HepG2 (cell line): ENCODE data around the gene IQCN. TPM values are rescaled to one million over a fixed set of nuclear protein-coding genes. Genes with fewer than 3 reads are reported as not detected.

ENCODE experiments used
- CC2D1A ChIP-seq: sonication (generic); formaldehyde crosslinking; IDR thresholded peaks from 2 replicates; pipeline ENCODE4 v1.8.1; 2023; ENCODE audit warnings: mild to moderate bottlenecking, missing genetic modification reagents
- CREB1 ChIP-seq, 2 experiments: fragments of 450-650 bp in 1 of 2; IDR thresholded peaks; 2 replicates each; pipeline ENCODE4 v1.6.1; 2016 to 2017; ENCODE audit warnings: control low read depth in 1 of 2, mild to moderate bottlenecking in 1 of 2, missing compliant biosample characterization in 1 of 2, missing genetic modification characterization in 1 of 2
- FOXK2 ChIP-seq: fragments of 450-650 bp; IDR thresholded peaks from 2 replicates; pipeline ENCODE4 v1.6.1; 2016
- NCOA2 ChIP-seq: sonication (generic); formaldehyde crosslinking; IDR thresholded peaks from 2 replicates; pipeline ENCODE4 v1.8.0; 2022; ENCODE audit warnings: inconsistent platforms
- NFRKB ChIP-seq: fragments of 450-650 bp; IDR thresholded peaks from 2 replicates; pipeline ENCODE4 v1.6.1; 2017
- NR1H2 ChIP-seq: sonication (generic); formaldehyde crosslinking; IDR thresholded peaks from 2 replicates; pipeline ENCODE4 v1.8.1; 2022; ENCODE audit warnings: low read depth, missing genetic modification reagents, borderline replicate concordance
- POLR2AphosphoS2 ChIP-seq: IDR thresholded peaks from 2 replicates; pipeline ENCODE4 v1.6.1; 2011; ENCODE audit warnings: low read depth, low read length, improper control_type of control experiment
- REL ChIP-seq: sonication (generic); formaldehyde crosslinking; conservative IDR thresholded peaks from 2 replicates; pipeline ENCODE4 v1.8.0; 2022; ENCODE audit warnings: mild to moderate bottlenecking, missing genetic modification reagents, moderate library complexity
- STAG1 ChIP-seq: sonication (generic); formaldehyde crosslinking; IDR thresholded peaks from 2 replicates; pipeline ENCODE4 v1.4.0; 2020; ENCODE audit warnings: missing genetic modification reagents
- TBX2 ChIP-seq: sonication (generic); formaldehyde crosslinking; IDR thresholded peaks from 2 replicates; pipeline ENCODE4 v1.5.0; 2020; ENCODE audit warnings: missing genetic modification reagents, mild to moderate bottlenecking, borderline replicate concordance
- TCF12 ChIP-seq, 2 experiments: fragments of 450-650 bp in 1 of 2; sonication (generic) in 1 of 2; formaldehyde crosslinking in 1 of 2; IDR thresholded peaks; 2 replicates each; pipeline versions ENCODE4 v1.6.1 to v1.8.0; 2017 to 2022; ENCODE audit warnings: antibody characterized with exemption in 1 of 2, mild to moderate bottlenecking in 1 of 2, missing genetic modification reagents in 1 of 2, moderate library complexity in 1 of 2
- ZBTB3 ChIP-seq: sonication (generic); formaldehyde crosslinking; IDR thresholded peaks from 2 replicates; pipeline ENCODE4 v1.4.0; 2020; ENCODE audit warnings: low read depth, mild to moderate bottlenecking, moderate library complexity, missing genetic modification reagents, borderline replicate concordance
- ZFP37 ChIP-seq: sonication (generic); formaldehyde crosslinking; IDR thresholded peaks from 2 replicates; pipeline ENCODE4 v1.4.0; 2020; ENCODE audit warnings: missing genetic modification reagents, borderline replicate concordance
- polyA plus RNA-seq, 8 experiments: library from polyadenylated mRNA; depleted of rRNA in 3 of 8; stranded (reverse) in 7 of 8; unstranded in 1 of 8; fragments of >200 nt; fragmentation: Illumina TruSeq in 4 of 8; extraction: Trizol in 4 of 8; gene quantifications; 2 replicates each; pipeline versions ENCODE4 v1.2.1 to v1.2.3, GENCODE V29; 2011 to 2016; ENCODE audit warnings: low read depth in 4 of 8, missing spikeins in 1 of 8, mixed read lengths in 1 of 8; ENCODE audit not compliant: insufficient read depth in 1 of 8
- total RNA-seq, 5 experiments: library from RNA; depleted of rRNA; stranded (reverse); fragments of >200 nt; fragmentation: Illumina TruSeq; extraction: Trizol; gene quantifications; 2 replicates each; pipeline ENCODE4 v1.2.3, GENCODE V29; 2016; ENCODE audit warnings: low read depth in 1 of 5
- TF ChIP-seq, protein P1 (sequence below): sonication (generic); formaldehyde crosslinking; IDR thresholded peaks from 2 replicates; pipeline ENCODE4 v1.4.0; 2020; ENCODE audit warnings: missing genetic modification reagents, borderline replicate concordance
- TF ChIP-seq, protein P2 (sequence below): sonication (generic); formaldehyde crosslinking; IDR thresholded peaks from 2 replicates; pipeline ENCODE4 v1.5.1; 2020; ENCODE audit warnings: missing genetic modification reagents, mild to moderate bottlenecking, borderline replicate concordance
- TF ChIP-seq, protein P3 (sequence below): IDR thresholded peaks from 2 replicates; pipeline ENCODE4 v1.4.0; 2020; ENCODE audit warnings: mild to moderate bottlenecking, missing genetic modification reagents
- TF ChIP-seq, protein P4 (sequence below): IDR thresholded peaks from 2 replicates; pipeline ENCODE4 v1.6.1; 2016; ENCODE audit warnings: low read depth, borderline replicate concordance

The IQCN gene
- total and polyA plus RNA-seq, 2 of the 13 experiments (the other 11 are each of a cell fraction or from before 2014, with no cell fraction given) = 0.04 to 0.18 TPM

DNA sequence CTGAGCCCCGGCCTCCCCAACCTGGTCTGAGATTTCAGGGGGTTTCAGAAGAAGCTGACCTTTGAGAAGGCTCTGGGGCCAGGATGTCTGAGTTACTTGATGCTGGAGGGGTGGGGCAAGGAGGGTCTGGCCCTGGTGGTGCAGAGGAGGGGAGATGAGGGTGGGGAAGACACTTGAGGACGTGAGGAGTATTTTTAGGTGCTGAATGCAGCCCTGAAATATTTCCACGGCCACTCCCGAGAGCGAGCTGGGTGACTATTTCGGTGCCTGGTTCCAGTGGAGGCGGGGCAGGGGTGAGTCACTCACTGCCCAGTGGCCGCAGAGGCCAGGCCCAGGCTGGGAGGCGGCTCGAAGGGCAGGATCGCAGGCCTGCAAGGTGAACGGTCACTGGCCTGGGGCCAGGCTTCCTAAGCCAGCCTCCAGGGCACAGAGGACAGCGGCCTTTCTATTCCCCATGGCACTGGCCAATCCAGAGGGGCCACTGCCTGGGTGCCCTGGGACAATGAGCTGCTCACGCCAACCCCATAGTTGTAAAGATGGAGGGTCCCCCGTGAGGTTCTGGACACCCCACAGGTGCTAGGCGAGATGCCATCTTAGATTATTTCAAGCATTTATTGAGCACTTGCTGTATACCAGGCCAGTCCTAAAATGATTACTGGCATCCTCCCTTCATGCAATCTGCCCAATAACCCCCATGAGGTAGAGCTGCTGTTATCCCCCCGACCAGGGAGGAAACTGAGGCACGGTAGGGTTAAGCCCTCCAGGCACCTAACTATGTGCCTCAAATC is 26.9 kb upstream of the IQCN start (continued):
- TF ChIP-seq TBX2 (CRISPR knock-in tag) (0 out of 2 replicates have a peak, but pooled peaks have one; percentile 31), ZFP37 (no peak), REL (CRISPR knock-in tag) (no peak), NFRKB (no peak), ZBTB3 (CRISPR knock-in tag) (no peak), CC2D1A (CRISPR knock-in tag) (no peak), FOXK2 (no peak), NCOA2 (no peak), CREB1 (IDR thresholded peaks at IDR 0.05) (no peak), CREB1 (CRISPR knock-in tag; IDR thresholded peaks at IDR 0.05) (no peak), TCF12 (IDR thresholded peaks at IDR 0.05) (no peak), TCF12 (CRISPR knock-in tag; IDR thresholded peaks at IDR 0.05) (no peak), STAG1 (0 out of 2 replicates have a peak, but pooled peaks have one; percentile 14), POLR2AphosphoS2 (no peak), NR1H2 (no peak)
- TF ChIP-seq, protein P1, sequence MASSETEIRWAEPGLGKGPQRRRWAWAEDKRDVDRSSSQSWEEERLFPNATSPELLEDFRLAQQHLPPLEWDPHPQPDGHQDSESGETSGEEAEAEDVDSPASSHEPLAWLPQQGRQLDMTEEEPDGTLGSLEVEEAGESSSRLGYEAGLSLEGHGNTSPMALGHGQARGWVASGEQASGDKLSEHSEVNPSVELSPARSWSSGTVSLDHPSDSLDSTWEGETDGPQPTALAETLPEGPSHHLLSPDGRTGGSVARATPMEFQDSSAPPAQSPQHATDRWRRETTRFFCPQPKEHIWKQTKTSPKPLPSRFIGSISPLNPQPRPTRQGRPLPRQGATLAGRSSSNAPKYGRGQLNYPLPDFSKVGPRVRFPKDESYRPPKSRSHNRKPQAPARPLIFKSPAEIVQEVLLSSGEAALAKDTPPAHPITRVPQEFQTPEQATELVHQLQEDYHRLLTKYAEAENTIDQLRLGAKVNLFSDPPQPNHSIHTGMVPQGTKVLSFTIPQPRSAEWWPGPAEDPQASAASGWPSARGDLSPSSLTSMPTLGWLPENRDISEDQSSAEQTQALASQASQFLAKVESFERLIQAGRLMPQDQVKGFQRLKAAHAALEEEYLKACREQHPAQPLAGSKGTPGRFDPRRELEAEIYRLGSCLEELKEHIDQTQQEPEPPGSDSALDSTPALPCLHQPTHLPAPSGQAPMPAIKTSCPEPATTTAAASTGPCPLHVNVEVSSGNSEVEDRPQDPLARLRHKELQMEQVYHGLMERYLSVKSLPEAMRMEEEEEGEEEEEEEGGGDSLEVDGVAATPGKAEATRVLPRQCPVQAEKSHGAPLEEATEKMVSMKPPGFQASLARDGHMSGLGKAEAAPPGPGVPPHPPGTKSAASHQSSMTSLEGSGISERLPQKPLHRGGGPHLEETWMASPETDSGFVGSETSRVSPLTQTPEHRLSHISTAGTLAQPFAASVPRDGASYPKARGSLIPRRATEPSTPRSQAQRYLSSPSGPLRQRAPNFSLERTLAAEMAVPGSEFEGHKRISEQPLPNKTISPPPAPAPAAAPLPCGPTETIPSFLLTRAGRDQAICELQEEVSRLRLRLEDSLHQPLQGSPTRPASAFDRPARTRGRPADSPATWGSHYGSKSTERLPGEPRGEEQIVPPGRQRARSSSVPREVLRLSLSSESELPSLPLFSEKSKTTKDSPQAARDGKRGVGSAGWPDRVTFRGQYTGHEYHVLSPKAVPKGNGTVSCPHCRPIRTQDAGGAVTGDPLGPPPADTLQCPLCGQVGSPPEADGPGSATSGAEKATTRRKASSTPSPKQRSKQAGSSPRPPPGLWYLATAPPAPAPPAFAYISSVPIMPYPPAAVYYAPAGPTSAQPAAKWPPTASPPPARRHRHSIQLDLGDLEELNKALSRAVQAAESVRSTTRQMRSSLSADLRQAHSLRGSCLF (CRISPR knock-in tag) = no peak
- TF ChIP-seq, protein P2, sequence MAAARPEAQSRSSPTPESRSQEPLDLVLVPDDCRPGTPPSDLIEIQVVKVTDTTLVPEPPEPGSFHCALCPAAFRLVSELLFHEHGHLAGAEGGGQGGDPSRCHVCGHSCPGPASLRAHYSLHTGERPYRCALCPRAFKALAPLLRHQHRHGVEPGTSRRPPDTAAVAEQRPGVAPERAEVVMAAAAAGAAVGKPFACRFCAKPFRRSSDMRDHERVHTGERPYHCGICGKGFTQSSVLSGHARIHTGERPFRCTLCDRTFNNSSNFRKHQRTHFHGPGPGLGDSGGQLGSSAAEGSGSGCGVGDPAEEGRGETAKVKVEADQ = no peak
- TF ChIP-seq, protein P3, sequence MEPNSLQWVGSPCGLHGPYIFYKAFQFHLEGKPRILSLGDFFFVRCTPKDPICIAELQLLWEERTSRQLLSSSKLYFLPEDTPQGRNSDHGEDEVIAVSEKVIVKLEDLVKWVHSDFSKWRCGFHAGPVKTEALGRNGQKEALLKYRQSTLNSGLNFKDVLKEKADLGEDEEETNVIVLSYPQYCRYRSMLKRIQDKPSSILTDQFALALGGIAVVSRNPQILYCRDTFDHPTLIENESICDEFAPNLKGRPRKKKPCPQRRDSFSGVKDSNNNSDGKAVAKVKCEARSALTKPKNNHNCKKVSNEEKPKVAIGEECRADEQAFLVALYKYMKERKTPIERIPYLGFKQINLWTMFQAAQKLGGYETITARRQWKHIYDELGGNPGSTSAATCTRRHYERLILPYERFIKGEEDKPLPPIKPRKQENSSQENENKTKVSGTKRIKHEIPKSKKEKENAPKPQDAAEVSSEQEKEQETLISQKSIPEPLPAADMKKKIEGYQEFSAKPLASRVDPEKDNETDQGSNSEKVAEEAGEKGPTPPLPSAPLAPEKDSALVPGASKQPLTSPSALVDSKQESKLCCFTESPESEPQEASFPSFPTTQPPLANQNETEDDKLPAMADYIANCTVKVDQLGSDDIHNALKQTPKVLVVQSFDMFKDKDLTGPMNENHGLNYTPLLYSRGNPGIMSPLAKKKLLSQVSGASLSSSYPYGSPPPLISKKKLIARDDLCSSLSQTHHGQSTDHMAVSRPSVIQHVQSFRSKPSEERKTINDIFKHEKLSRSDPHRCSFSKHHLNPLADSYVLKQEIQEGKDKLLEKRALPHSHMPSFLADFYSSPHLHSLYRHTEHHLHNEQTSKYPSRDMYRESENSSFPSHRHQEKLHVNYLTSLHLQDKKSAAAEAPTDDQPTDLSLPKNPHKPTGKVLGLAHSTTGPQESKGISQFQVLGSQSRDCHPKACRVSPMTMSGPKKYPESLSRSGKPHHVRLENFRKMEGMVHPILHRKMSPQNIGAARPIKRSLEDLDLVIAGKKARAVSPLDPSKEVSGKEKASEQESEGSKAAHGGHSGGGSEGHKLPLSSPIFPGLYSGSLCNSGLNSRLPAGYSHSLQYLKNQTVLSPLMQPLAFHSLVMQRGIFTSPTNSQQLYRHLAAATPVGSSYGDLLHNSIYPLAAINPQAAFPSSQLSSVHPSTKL (CRISPR knock-in tag) = peak; percentile 62
- TF ChIP-seq, protein P4, sequence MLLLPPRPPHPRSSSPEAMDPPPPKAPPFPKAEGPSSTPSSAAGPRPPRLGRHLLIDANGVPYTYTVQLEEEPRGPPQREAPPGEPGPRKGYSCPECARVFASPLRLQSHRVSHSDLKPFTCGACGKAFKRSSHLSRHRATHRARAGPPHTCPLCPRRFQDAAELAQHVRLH (CRISPR knock-in tag) = peak; percentile 58; the same call in 1 of the 2 replicates
